WTC11 (cell line): ENCODE data around the gene HOMER3. TPM values are rescaled to one million over a fixed set of nuclear protein-coding genes. Genes with fewer than 3 reads are reported as not detected.

Source experiments
- ATAC-seq: fragments of 200-7000 bp; cut with Tn5 transposase; 2 replicates; pipeline ENCODE4 v1.10.0; 2021; ENCODE audit warnings: mild to moderate bottlenecking, moderate library complexity
- CTCF ChIA-PET: fragments of 300-600 bp; sonication (Branson Sonifier 250); formaldehyde crosslinking; loops from one replicate; lab custom pipeline; 2021; ENCODE audit warnings: antibody characterized with exemption; lab: Charles Lee
- POLR2A ChIA-PET: fragments of 350-600 bp; sonication (Branson Sonifier 250); formaldehyde crosslinking; loops from one replicate; lab custom pipeline; 2021; ENCODE audit warnings: antibody characterized with exemption; lab: Charles Lee
- DNase-seq: peaks from one replicate; pipeline ENCODE4 v3.0.0; 2021; ENCODE audit warnings: low spot score
- H3K27ac Mint-ChIP-seq: 2 replicates; pipeline ENCODE4 v1.8.0; 2021; ENCODE audit warnings: mixed read lengths
- H3K27me3 Mint-ChIP-seq: 2 replicates; pipeline ENCODE4 v1.8.0; 2021; ENCODE audit warnings: low read depth, mild to moderate bottlenecking, moderate library complexity, mixed read lengths
- H3K36me3 Mint-ChIP-seq: 2 replicates; pipeline ENCODE4 v1.8.0; 2021; ENCODE audit warnings: mixed read lengths
- H3K4me1 Mint-ChIP-seq: 2 replicates; pipeline ENCODE4 v1.8.0; 2022; ENCODE audit warnings: mixed read lengths
- H3K4me3 Mint-ChIP-seq: 2 replicates; pipeline ENCODE4 v1.8.0; 2021; ENCODE audit warnings: mild to moderate bottlenecking, moderate library complexity, mixed read lengths
- H3K9me3 Mint-ChIP-seq: 2 replicates; pipeline ENCODE4 v1.8.0; 2021; ENCODE audit warnings: mixed read lengths
- AR ChIP-seq: fragments of 250-450 bp; sonication (Bioruptor Pico); IDR thresholded peaks from 2 replicates; pipeline ENCODE4 v1.9.0; 2021; ENCODE audit warnings: mild to moderate bottlenecking
- ARID4B ChIP-seq: sonication (generic); formaldehyde crosslinking; IDR thresholded peaks from 2 replicates; pipeline ENCODE4 v1.8.0; 2023; ENCODE audit warnings: missing genetic modification reagents, mild to moderate bottlenecking, borderline replicate concordance
- ATF2 ChIP-seq: sonication (generic); formaldehyde crosslinking; IDR thresholded peaks from 2 replicates; pipeline ENCODE4 v1.8.1; 2022; ENCODE audit warnings: low read depth, missing genetic modification reagents, borderline replicate concordance
- CDX4 ChIP-seq: fragments of 250-450 bp; sonication (Bioruptor Pico); IDR thresholded peaks from 2 replicates; pipeline ENCODE4 v1.9.0; 2021; ENCODE audit warnings: moderate library complexity, mild to moderate bottlenecking, inconsistent platforms, borderline replicate concordance
- ELF4 ChIP-seq: sonication (generic); formaldehyde crosslinking; IDR thresholded peaks from 2 replicates; pipeline ENCODE4 v1.8.1; 2022; ENCODE audit warnings: low read depth, mild to moderate bottlenecking, moderate library complexity, missing genetic modification reagents
- FOXJ3 ChIP-seq: sonication (generic); formaldehyde crosslinking; IDR thresholded peaks from 2 replicates; pipeline ENCODE4 v1.9.0; 2021; ENCODE audit warnings: missing genetic modification reagents, mild to moderate bottlenecking, borderline replicate concordance
- FOXK1 ChIP-seq: sonication (generic); formaldehyde crosslinking; IDR thresholded peaks from 2 replicates; pipeline ENCODE4 v1.8.0; 2022; ENCODE audit warnings: mild to moderate bottlenecking, moderate library complexity, missing genetic modification reagents
- FOXP4 ChIP-seq: sonication (generic); formaldehyde crosslinking; IDR thresholded peaks from 2 replicates; pipeline ENCODE4 v1.8.0; 2022; ENCODE audit warnings: mild to moderate bottlenecking, missing genetic modification reagents
- GABPB1 ChIP-seq: sonication (generic); formaldehyde crosslinking; IDR thresholded peaks from 2 replicates; pipeline ENCODE4 v1.8.1; 2023; ENCODE audit warnings: mild to moderate bottlenecking, missing genetic modification reagents
- GRHL2 ChIP-seq: fragments of 250-450 bp; sonication (Bioruptor Pico); IDR thresholded peaks from 2 replicates; pipeline ENCODE4 v1.8.0; 2022; ENCODE audit warnings: mild to moderate bottlenecking, moderate library complexity; ENCODE audit not compliant: insufficient replicate concordance, severe bottlenecking
- IRF1 ChIP-seq: sonication (generic); formaldehyde crosslinking; IDR thresholded peaks from 2 replicates; pipeline ENCODE4 v1.8.0; 2023; ENCODE audit warnings: missing genetic modification reagents
- KAT7 ChIP-seq: sonication (generic); formaldehyde crosslinking; IDR thresholded peaks from 2 replicates; pipeline ENCODE4 v1.8.1; 2023; ENCODE audit warnings: missing genetic modification reagents, mild to moderate bottlenecking, borderline replicate concordance
- MXD4 ChIP-seq: fragments of 250-450 bp; sonication (Bioruptor Pico); IDR thresholded peaks from 2 replicates; pipeline ENCODE4 v1.8.0; 2021; ENCODE audit warnings: mild to moderate bottlenecking, moderate library complexity, borderline replicate concordance
- MYBL2 ChIP-seq: sonication (generic); formaldehyde crosslinking; IDR thresholded peaks from 2 replicates; pipeline ENCODE4 v1.8.1; 2023; ENCODE audit warnings: mild to moderate bottlenecking, moderate library complexity, missing genetic modification reagents
- NFATC4 ChIP-seq: fragments of 250-450 bp; sonication (Bioruptor Pico); IDR thresholded peaks from 2 replicates; pipeline ENCODE4 v1.9.0; 2021; ENCODE audit warnings: mild to moderate bottlenecking
- NFE2L1 ChIP-seq: sonication (generic); formaldehyde crosslinking; IDR thresholded peaks from 2 replicates; pipeline ENCODE4 v1.8.1; 2023; ENCODE audit warnings: missing genetic modification reagents
- RORB ChIP-seq: fragments of 250-450 bp; sonication (Bioruptor Pico); IDR thresholded peaks from 2 replicates; pipeline ENCODE4 v1.9.0; 2021; ENCODE audit warnings: mild to moderate bottlenecking
- SP1 ChIP-seq: sonication (generic); formaldehyde crosslinking; conservative IDR thresholded peaks from 2 replicates; pipeline ENCODE4 v1.8.1; 2022; ENCODE audit warnings: missing genetic modification reagents
- ZNF219 ChIP-seq: sonication (generic); formaldehyde crosslinking; IDR thresholded peaks from 2 replicates; pipeline ENCODE4 v1.8.0; 2023; ENCODE audit warnings: missing genetic modification reagents, mild to moderate bottlenecking, borderline replicate concordance
- ZNF263 ChIP-seq: sonication (generic); formaldehyde crosslinking; IDR thresholded peaks from 2 replicates; pipeline ENCODE4 v1.8.1; 2022; ENCODE audit warnings: low read depth, mild to moderate bottlenecking, moderate library complexity, missing genetic modification reagents
- ZNF396 ChIP-seq: fragments of 250-450 bp; sonication (Bioruptor Pico); IDR thresholded peaks from 2 replicates; pipeline ENCODE4 v1.8.0; 2021; ENCODE audit warnings: mild to moderate bottlenecking, moderate library complexity, borderline replicate concordance
- ZNF671 ChIP-seq: fragments of 250-450 bp; sonication (Bioruptor Pico); IDR thresholded peaks from 2 replicates; pipeline ENCODE4 v1.8.0; 2021; ENCODE audit warnings: mild to moderate bottlenecking
- total RNA-seq: library from RNA; stranded (reverse); gene quantifications from 3 replicates; pipeline ENCODE4 v1.2.3, GENCODE V29; 2021

The HOMER3 gene
- total RNA-seq, 1 experiment from 2014 or later, result 28.2 TPM

- no peak for TF ChIP-seq ARID4B (CRISPR knock-in tag)
- no peak for TF ChIP-seq NFE2L1 (CRISPR knock-in tag)
- no peak for TF ChIP-seq MXD4 (CRISPR knock-in tag)
- no peak for TF ChIP-seq SP1 (CRISPR knock-in tag)
- TF ChIP-seq ELF4 (CRISPR knock-in tag), result no peak
- no peak for TF ChIP-seq IRF1 (CRISPR knock-in tag)
- no peak for TF ChIP-seq GABPB1 (CRISPR knock-in tag)
These were observed 40.1 kb downstream of the HOMER3 start (continued) for GRCh38 chr19:18900700-18901481.

GRCh38 chr19:18899624-18900560 lies 41.1 kb downstream of the HOMER3 start:
- Mint-ChIP-seq H3K27ac (no peak overlapping the region), H3K4me3 (no peak overlapping the region), H3K9me3 (no peaks in the 10 kb centered on the region), H3K4me1 (no peaks in the 10 kb centered on the region), H3K36me3 (peaks cover 5% of the 10 kb centered on the region; the same call in 1 of the 2 replicates), H3K27me3 (peaks cover 16% of the 10 kb centered on the region)
- ChIA-PET CTCF (interaction anchor here (0.5 to 1.3 kb wide), 3 partner anchors 34 to 337 kb away, joined by 3 to 4 read pairs (median 3); no protein-coding TSS in a partner anchor), POLR2A (no interaction called here)
- DNase-seq (no peak), ATAC-seq (no peak)
- TF ChIP-seq GRHL2 (CRISPR knock-in tag) (no peak), FOXK1 (no peak), NFATC4 (no peak), CDX4 (no peak), FOXJ3 (CRISPR knock-in tag) (no peak), MYBL2 (CRISPR knock-in tag) (no peak), RORB (CRISPR knock-in tag) (no peak), ZNF396 (no peak), ZNF219 (CRISPR knock-in tag) (no peak), ZNF671 (CRISPR knock-in tag) (no peak), FOXP4 (CRISPR knock-in tag) (no peak), AR (CRISPR knock-in tag) (no peak), KAT7 (CRISPR knock-in tag) (no peak), ATF2 (no peak), ZNF263 (no peak)
